ENCODE measurements around the gene FAHD1.

FAHD1 gene

GRCh38 chr16:1826691-1827573, at the start of gene FAHD1, which contains the start of gene HAGH (continued):
- TF ChIP-seq ZNF639 (tag by site-specific recombination; IDR thresholded peaks at IDR 0.05) (peak; percentile 93), PBX3 (CRISPR knock-in tag; IDR thresholded peaks at IDR 0.05) (peak; percentile 94), ZNF670 (tag by site-specific recombination; IDR thresholded peaks at IDR 0.05; ENCODE audit: low read depth) (0 out of 2 replicates have a peak, but pooled peaks have one; percentile 27), ZNF391 (tag by site-specific recombination; IDR thresholded peaks at IDR 0.05; ENCODE audit: borderline replicate concordance, low read depth) (peak; percentile 96), ZBTB48 (tag by site-specific recombination; IDR thresholded peaks at IDR 0.05) (0 out of 2 replicates have a peak, but pooled peaks have one; percentile 38), ZBTB21 (tag by site-specific recombination; IDR thresholded peaks at IDR 0.05) (peak; percentile 78), MEIS1 (CRISPR knock-in tag; IDR thresholded peaks at IDR 0.05; ENCODE audit: borderline replicate concordance) (peak; percentile 37; the same call in 1 of the 2 replicates), ZNF184 (tag by site-specific recombination; IDR thresholded peaks at IDR 0.05) (no peak), SP2 (tag by site-specific recombination; IDR thresholded peaks at IDR 0.05) (peak; percentile 87), ZEB2 (tag by site-specific recombination; IDR thresholded peaks at IDR 0.05) (peak; percentile 100), ZXDB (tag by site-specific recombination; IDR thresholded peaks at IDR 0.05) (peak; percentile 99), ZNF623 (tag by site-specific recombination; IDR thresholded peaks at IDR 0.05) (peak; percentile 39; the same call in 1 of the 2 replicates), ZNF548 (tag by site-specific recombination; IDR thresholded peaks at IDR 0.05) (peak; percentile 19; the same call in 1 of the 2 replicates), ZNF488 (tag by site-specific recombination; IDR thresholded peaks at IDR 0.05) (peak; percentile 61), ZNF324 (tag by site-specific recombination; IDR thresholded peaks at IDR 0.05) (peak; percentile 97), SETDB1 (IDR thresholded peaks at IDR 0.05; ENCODE audit: insufficient read length, low read length) (no peak), ZNF629 (tag by site-specific recombination; IDR thresholded peaks at IDR 0.05) (peak; percentile 90), ZNF664 (tag by site-specific recombination; IDR thresholded peaks at IDR 0.05) (no peak), ZNF777 (tag by site-specific recombination; IDR thresholded peaks at IDR 0.05; ENCODE audit: borderline replicate concordance) (peak; percentile 98), ZNF549 (tag by site-specific recombination; IDR thresholded peaks at IDR 0.05) (no peak), TSHZ1 (tag by site-specific recombination; IDR thresholded peaks at IDR 0.05; ENCODE audit: borderline replicate concordance) (peak; percentile 82; the same call in 1 of the 2 replicates), GFI1B (tag by site-specific recombination; IDR thresholded peaks at IDR 0.05) (peak; percentile 68; the same call in 1 of the 2 replicates), GLIS2 (tag by site-specific recombination; IDR thresholded peaks at IDR 0.05) (peak; percentile 95), KLF1 (tag by site-specific recombination; IDR thresholded peaks at IDR 0.05) (peak; percentile 82), ZNF223 (tag by site-specific recombination; IDR thresholded peaks at IDR 0.05) (no peak), ZBTB26 (tag by site-specific recombination; optimal IDR thresholded peaks at IDR 0.05) (peak; percentile 99), KLF9 (tag by site-specific recombination; IDR thresholded peaks at IDR 0.05; ENCODE audit: low read depth) (peak; percentile 95), ZNF398 (tag by site-specific recombination; IDR thresholded peaks at IDR 0.05) (peak; percentile 39)
